ENCODE measurements around the gene SORT1.

SORT1 gene

GRCh38 chr1:109272831-109273547, 124.7 kb downstream of the SORT1 start:
- DNase-seq (ENCODE audit: low spot score) = no peak
- no peak for TF ChIP-seq CTCF (IDR thresholded peaks at IDR 0.05; ENCODE audit: extremely low read depth, insufficient read depth, missing control alignments)
- in situ Hi-C loops (cut with MboI; ENCODE audit: low pct_unique_long_range_greater_than_20kb, low sequenced_read_pairs, unreplicated experiment) = no loop called here

- TF ChIP-seq CTCF (IDR thresholded peaks at IDR 0.05; ENCODE audit: extremely low read depth, insufficient read depth, missing control alignments) = no peak
- in situ Hi-C loops (cut with MboI; ENCODE audit: low pct_unique_long_range_greater_than_20kb, low sequenced_read_pairs, unreplicated experiment) = no loop called here
- DNase-seq (ENCODE audit: low spot score) = no peak
These were observed 125.5 kb downstream of the SORT1 start for GRCh38 chr1:109272021-109272799.

- TF ChIP-seq CTCF (IDR thresholded peaks at IDR 0.05; ENCODE audit: extremely low read depth, insufficient read depth, missing control alignments) = no peak
- no peak for DNase-seq (ENCODE audit: low spot score)
- in situ Hi-C loops (cut with MboI; ENCODE audit: low pct_unique_long_range_greater_than_20kb, low sequenced_read_pairs, unreplicated experiment) = no loop called here
These were observed 126.3 kb downstream of the SORT1 start for GRCh38 chr1:109271458-109271857.

DNA sequence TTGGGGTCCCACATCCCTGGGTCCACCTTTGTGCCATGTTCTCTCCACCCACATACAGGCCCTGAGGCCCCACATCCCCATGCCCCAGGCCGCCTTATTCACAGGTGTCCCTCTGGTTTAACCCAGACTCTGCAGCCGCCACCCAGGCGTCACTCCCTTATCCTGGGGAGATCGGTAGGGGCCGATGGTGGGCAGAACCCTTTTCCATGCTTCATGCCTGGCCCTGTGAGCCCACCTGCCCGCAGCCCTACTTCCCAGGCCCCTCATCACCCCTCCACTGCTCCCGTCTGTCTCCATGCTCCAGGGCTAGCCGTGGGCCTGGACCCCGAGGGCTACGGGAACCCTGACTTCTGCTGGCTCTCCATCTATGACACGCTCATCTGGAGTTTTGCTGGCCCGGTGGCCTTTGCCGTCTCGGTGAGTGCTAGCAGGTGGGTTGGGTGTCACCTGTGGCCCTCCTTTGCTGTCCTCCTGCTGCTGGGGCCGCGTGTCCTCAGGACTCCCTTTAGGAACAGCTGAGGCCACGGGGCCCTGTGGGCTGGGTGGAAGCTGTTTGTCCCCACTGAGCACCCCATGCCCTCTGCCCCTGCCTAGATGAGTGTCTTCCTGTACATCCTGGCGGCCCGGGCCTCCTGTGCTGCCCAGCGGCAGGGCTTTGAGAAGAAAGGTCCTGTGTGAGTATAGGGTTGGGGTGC, 126.9 kb downstream of the SORT1 start:
- no peak for DNase-seq (ENCODE audit: low spot score)
- in situ Hi-C loops (cut with MboI; ENCODE audit: low pct_unique_long_range_greater_than_20kb, low sequenced_read_pairs, unreplicated experiment) = no loop called here
- TF ChIP-seq CTCF (IDR thresholded peaks at IDR 0.05; ENCODE audit: extremely low read depth, insufficient read depth, missing control alignments) = no peak

DNA sequence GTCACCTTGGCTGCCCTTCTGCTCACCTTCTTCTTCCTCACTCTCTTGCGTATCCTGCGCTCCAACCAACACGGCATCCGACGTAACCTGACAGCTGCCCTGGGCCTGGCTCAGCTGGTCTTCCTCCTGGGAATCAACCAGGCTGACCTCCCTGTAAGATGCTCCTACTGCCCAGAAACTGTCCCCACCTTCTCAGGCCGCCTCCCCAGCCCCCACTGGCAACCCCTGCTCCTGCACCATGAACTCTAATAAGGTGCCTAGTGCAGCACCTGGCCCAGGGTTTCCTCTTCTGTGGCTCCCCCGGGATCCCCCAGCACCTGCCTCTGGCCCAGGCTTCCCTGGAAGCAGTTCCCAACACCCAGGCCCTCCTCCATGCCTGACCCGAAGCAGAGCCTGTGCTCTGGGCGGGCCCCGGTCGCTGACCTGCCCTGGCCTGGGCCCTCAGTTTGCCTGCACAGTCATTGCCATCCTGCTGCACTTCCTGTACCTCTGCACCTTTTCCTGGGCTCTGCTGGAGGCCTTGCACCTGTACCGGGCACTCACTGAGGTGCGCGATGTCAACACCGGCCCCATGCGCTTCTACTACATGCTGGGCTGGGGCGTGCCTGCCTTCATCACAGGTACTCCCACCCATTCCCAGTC, 127.6 kb downstream of the SORT1 start:
- no peak for TF ChIP-seq CTCF (IDR thresholded peaks at IDR 0.05; ENCODE audit: extremely low read depth, insufficient read depth, missing control alignments)
- in situ Hi-C loops (cut with MboI; ENCODE audit: low pct_unique_long_range_greater_than_20kb, low sequenced_read_pairs, unreplicated experiment) = loop anchor here (10.0 kb wide), 1 partner anchor 265 kb away; the partner anchor contains the start of gene GPR61
- no peak for DNase-seq (ENCODE audit: low spot score)
